GM19193 (cell line): Measurements from ENCODE around the gene SLC37A3.

Source experiments
- POLR2A ChIP-seq: IDR thresholded peaks from 4 replicates; pipeline ENCODE4 v1.6.1; 2011; ENCODE audit not compliant: insufficient read depth, insufficient read length; ENCODE audit errors: extremely low read depth

The SLC37A3 gene

GRCh38 chr7:140308060-140308459 lies 90.3 kb downstream of the SLC37A3 start:
- no peak for TF ChIP-seq POLR2A

GRCh38 chr7:140304191-140304799 lies 94.0 kb downstream of the SLC37A3 start:
- no peak for TF ChIP-seq POLR2A

- no peak for TF ChIP-seq POLR2A
These were observed 97.8 kb downstream of the SLC37A3 start for GRCh38 chr7:140300243-140301136.

- no peak for TF ChIP-seq POLR2A
These were observed 100.1 kb downstream of the SLC37A3 start for GRCh38 chr7:140298213-140298612.

DNA sequence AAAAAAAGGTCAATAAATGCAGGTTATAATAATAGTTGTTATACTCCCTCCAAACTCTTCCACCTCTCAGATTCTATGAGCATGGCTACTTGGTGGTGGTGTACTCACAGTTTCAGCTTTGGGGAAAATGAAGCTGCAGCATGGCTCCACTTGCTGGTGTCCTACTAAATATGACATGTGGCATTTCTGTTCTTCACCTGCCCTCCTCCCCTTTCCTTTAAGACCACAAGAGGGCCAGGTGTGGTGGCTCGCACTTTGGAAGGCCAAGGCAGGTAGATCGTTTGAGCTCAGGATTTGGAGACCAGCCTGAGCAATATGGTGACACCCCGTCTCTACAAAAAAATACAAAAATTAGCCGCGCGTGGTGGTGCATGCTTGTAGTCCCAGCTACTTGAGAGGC lies 101.1 kb downstream of the SLC37A3 start:
- no peak for TF ChIP-seq POLR2A

DNA sequence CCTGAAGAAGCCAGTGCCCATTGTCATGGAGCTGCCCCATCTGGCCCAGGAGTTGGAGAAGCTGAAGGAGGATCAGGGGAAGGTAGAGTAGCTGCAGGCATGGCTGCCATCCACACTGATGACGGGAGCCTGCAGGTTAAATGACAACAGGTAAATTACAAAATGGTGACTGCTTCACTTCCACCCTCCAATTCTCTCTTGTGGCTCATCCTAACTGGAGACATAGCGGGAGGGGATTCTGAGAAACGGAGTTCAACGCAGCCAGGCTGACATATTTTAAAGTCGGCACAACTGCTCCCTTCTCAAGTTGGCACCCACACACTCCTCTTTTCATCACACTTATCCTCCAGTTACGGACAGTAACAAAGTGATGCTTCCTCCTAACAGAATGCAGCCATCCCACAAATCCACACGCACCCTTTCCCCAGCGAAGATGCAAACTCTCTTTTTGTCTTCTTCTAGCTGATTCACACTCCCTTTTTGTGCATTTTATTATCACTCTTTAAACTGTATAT lies 103.0 kb downstream of the SLC37A3 start:
- TF ChIP-seq POLR2A, result no peak

DNA sequence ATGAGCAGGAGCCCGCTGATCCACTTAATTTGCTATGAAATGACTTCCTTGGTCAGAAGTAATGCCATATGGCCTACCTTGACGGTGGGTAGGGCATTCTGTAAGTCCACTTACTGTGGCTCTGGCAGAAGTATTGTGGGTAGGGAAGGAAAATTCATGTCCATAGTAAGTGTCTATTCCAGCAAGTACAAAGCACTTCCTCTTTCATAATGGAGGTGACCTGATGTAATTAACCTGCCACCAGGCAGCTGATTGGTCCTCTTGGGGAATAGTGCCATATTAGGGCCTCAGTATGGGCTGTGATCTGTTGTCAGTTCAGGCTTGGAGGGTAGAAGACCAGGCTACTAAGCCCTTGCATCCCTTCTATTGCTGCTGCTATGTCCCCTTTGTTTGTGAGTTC lies 103.9 kb downstream of the SLC37A3 start:
- TF ChIP-seq POLR2A, result no peak

DNA sequence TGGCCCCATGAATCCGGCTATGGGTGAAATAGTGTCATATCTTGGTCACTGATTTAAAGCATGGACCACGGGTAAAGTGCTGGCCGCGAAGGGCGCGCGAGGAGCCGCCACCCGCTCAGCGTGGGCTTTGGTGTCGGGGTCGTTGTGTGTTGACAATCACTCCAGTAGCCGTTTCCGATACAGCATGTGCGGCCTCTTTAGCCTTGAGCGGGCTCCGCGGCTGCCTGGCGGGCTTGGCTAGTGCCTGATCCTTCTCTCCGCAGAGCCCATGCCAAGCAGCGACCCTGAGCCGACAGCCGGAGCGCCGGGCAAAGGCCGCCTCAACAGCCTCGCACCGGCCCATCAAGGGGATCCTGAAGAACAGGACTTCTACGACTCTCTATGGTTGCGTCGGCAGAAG lies 105.9 kb downstream of the SLC37A3 start:
- no peak for TF ChIP-seq POLR2A

- no peak for TF ChIP-seq POLR2A
These were observed 108.5 kb downstream of the SLC37A3 start for GRCh38 chr7:140289804-140290203.

GRCh38 chr7:140287988-140288387 lies 110.3 kb downstream of the SLC37A3 start:
- no peak for TF ChIP-seq POLR2A

- no peak for TF ChIP-seq POLR2A
These were observed 112.4 kb downstream of the SLC37A3 start for GRCh38 chr7:140285938-140286337.

DNA sequence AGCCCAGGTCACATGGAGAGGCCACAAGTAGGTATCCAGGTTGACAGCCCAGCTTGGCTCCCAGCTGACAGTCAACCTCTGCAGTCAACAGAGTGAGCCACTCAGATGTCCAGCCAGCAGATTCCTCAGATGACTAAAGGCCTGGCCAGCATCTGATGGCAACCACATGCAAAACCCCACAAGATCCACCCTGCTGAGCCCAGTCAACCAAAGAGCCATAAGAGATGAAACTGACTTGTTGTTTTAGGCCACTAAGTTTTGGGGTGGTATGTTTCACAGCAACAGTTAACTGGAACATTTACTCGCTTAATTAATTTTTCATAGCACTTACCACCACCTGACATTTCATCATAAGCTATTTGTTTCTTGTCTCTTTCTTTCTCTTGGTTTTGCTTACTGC lies 114.3 kb downstream of the SLC37A3 start:
- TF ChIP-seq POLR2A, result no peak
